GM12865 (cell line): ENCODE measurements around the gene UBQLN4.

Experiments
- DNase-seq: peaks from one replicate; pipeline ENCODE4 v3.0.0; 2010; ENCODE audit warnings: low read depth
- H3K4me3 ChIP-seq: 2 replicates; pipeline ENCODE4 v1.5.1; 2011; ENCODE audit warnings: mild to moderate bottlenecking, low read depth, low read length, control low read depth
- CTCF ChIP-seq: IDR thresholded peaks from 2 replicates; pipeline ENCODE4 v1.5.1; 2011; ENCODE audit warnings: low read length, control low read depth, low read depth, inconsistent platforms; ENCODE audit not compliant: insufficient read depth; ENCODE audit errors: missing control alignments

UBQLN4 gene

GRCh38 chr1:156080863-156081179, 27.2 kb upstream of the UBQLN4 start:
- no peak for DNase-seq
- no peak for TF ChIP-seq CTCF
- no peak overlapping the region for H3K4me3 ChIP-seq

GRCh38 chr1:156080241-156080862, 26.8 kb upstream of the UBQLN4 start:
- no peak overlapping the region for H3K4me3 ChIP-seq
- TF ChIP-seq CTCF: no peak

GRCh38 chr1:156079762-156080161, 26.2 kb upstream of the UBQLN4 start:
- H3K4me3 ChIP-seq: no peak overlapping the region
- no peak for TF ChIP-seq CTCF
- DNase-seq: no peak

More at GRCh38 chr1:156080241-156080862, 26.8 kb upstream of the UBQLN4 start:
- no peak for DNase-seq

GRCh38 chr1:156078728-156079127, 25.1 kb upstream of the UBQLN4 start:
- no peak for TF ChIP-seq CTCF
- no peak overlapping the region for H3K4me3 ChIP-seq
- DNase-seq: no peak

- no peak overlapping the region for H3K4me3 ChIP-seq
- no peak for DNase-seq
- TF ChIP-seq CTCF: no peak
Observed at GRCh38 chr1:156077430-156077760, 23.8 kb upstream of the UBQLN4 start.

- H3K4me3 ChIP-seq: peak overlapping the region; percentile 74
- DNase-seq: peak; percentile 78
- TF ChIP-seq CTCF: no peak
Observed at GRCh38 chr1:156076609-156077429, 23.2 kb upstream of the UBQLN4 start.
